Activated naive CD8-positive, alpha-beta T cell treated with anti-CD3 and anti-CD28 coated beads, Interleukin-2, amount 50 U/mL, for 24 hours (primary cell): ENCODE measurements around the gene PPP2R5E.
A peak's percentile ranks its signal among the peaks of the same experiment; 100 is the strongest.

Experiments used
- ATAC-seq: fragments of 150-1000 bp; cut with Tn5 transposase; one replicate; pipeline ENCODE4 v1.10.0; 2021
- DNase-seq: peaks from one replicate; pipeline ENCODE4 v3.0.0; 2021
- H3K27ac Mint-ChIP-seq: one replicate; pipeline ENCODE4 v1.8.0; 2021; ENCODE audit warnings: mild to moderate bottlenecking, mixed read lengths
- H3K27me3 Mint-ChIP-seq: one replicate; pipeline ENCODE4 v1.8.0; 2021; ENCODE audit warnings: mixed read lengths
- H3K36me3 Mint-ChIP-seq: one replicate; pipeline ENCODE4 v1.8.0; 2021; ENCODE audit warnings: low read depth, mixed read lengths
- H3K4me1 Mint-ChIP-seq: one replicate; pipeline ENCODE4 v1.8.0; 2021; ENCODE audit warnings: mixed read lengths
- H3K4me3 Mint-ChIP-seq: one replicate; pipeline ENCODE4 v1.8.0; 2021; ENCODE audit warnings: mild to moderate bottlenecking, moderate library complexity, mixed read lengths
- H3K9me3 Mint-ChIP-seq: one replicate; pipeline ENCODE4 v1.8.0; 2021; ENCODE audit warnings: mixed read lengths

Gene PPP2R5E

DNA sequence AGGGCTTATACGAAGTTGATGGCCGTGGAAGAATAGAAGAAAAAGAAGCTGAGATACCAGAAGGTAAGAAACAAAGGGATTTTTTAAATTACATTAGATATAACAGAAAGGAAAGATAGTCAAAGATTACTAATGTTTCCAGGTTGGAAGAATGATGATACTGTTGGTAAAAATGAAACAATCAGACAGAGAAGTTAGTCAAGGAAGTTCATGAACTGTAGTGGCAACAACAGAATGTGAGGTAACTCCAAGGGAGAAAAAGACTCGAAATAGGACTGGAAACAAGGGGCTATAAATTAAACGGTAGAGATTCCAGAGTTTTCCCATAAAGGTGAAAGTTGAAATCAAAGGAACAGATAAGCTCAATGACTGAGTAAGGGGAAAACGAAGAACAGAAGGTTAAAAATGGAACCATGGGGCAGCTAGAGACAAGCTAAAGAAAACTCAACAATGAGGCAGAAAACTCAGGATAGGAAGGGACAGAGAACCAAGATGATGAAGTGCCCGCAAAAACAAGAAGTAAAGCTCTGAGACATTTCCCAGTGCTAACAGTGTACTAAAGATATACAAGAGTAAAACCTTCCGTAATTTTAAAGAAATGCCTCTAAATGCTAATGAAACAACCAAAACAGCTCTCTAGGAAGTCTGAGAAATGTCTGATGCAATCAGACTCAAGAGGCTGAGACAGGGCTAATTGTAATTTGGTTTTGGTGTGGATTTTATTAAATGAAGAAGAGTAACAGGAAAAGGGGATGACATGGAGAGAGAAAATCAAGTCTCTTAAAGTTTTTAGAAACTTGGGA, 70.0 kb downstream of the PPP2R5E start:
- H3K27me3 Mint-ChIP-seq: no peaks in the 10 kb centered on the region
- H3K4me1 Mint-ChIP-seq: peaks cover 40% of the 10 kb centered on the region
- H3K27ac Mint-ChIP-seq: no peak overlapping the region
- H3K4me3 Mint-ChIP-seq: no peak overlapping the region
- no peaks in the 10 kb centered on the region for H3K36me3 Mint-ChIP-seq
- no peaks in the 10 kb centered on the region for H3K9me3 Mint-ChIP-seq
- DNase-seq: no peak
- no peak for ATAC-seq

DNA sequence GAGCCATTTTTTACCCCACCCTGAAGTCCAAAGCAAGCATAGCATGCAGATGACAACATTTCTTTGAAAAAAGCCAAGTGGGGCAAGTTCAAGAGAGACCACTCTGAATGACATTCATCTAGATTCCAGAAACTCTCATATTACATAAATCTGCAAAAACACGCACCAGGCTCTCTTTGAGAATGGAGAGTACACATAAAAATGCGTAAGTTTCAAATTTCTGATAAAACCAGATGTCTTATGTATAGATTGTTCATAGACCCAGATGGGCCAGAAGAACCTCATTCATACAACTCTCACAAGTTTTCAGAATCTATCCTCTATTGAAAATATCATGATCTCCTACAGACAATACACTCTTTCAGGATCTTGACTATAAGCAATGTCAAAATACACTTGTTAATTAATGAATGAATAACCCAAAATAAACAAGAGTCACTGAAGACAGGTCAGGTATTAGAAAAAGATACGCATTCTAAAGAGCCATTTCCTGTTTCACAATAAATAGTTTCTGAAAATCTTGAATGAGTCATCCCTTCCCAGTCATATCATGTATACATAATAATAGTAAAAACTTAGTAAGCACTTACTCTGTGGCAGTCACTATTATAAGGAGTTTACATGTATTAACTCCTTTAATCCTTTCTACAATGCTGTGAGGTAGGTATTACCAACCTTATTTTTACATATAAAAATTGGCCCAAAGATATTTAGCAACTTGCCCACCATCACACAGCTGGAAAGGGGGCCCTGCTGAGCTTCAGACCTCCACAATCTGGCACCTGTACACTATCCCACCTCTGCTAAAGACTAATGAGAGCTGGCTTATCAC, 72.0 kb downstream of the PPP2R5E start:
- DNase-seq: no peak
- peak overlapping the region; percentile 65 for H3K27ac Mint-ChIP-seq

DNA sequence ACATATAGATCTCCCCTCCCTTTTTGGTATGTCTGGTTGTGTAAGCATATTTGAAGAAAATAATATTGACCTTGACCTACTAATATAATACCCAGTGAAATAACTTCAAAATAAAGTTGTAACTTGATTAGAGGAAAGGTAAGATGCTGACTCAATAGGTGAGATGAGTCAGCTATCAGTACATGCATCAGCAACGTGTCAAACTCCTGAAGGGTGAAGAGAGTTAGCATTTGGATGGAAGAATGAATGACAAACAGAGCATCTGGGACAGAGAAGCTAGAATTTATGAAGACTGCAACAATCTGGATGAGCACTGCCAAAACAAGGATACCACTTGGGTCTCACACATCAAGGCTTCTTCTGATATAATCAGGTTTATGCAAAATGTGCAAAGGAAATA, 74.9 kb downstream of the PPP2R5E start:
- ATAC-seq (peak; percentile 60), DNase-seq (no peak)
- no peaks in the 10 kb centered on the region for H3K27me3 Mint-ChIP-seq
- no peaks in the 10 kb centered on the region for H3K9me3 Mint-ChIP-seq
- H3K27ac Mint-ChIP-seq: no peak overlapping the region
- H3K36me3 Mint-ChIP-seq: peaks cover 4% of the 10 kb centered on the region
- H3K4me1 Mint-ChIP-seq: peaks cover 26% of the 10 kb centered on the region
- H3K4me3 Mint-ChIP-seq: no peak overlapping the region

More for the DNA sequence above, 72.0 kb downstream of the PPP2R5E start:
- no peak overlapping the region for H3K4me3 Mint-ChIP-seq
- peak; percentile 84 for ATAC-seq
- H3K4me1 Mint-ChIP-seq: peaks cover 32% of the 10 kb centered on the region
- no peaks in the 10 kb centered on the region for H3K27me3 Mint-ChIP-seq
- no peaks in the 10 kb centered on the region for H3K9me3 Mint-ChIP-seq
- no peaks in the 10 kb centered on the region for H3K36me3 Mint-ChIP-seq

DNA sequence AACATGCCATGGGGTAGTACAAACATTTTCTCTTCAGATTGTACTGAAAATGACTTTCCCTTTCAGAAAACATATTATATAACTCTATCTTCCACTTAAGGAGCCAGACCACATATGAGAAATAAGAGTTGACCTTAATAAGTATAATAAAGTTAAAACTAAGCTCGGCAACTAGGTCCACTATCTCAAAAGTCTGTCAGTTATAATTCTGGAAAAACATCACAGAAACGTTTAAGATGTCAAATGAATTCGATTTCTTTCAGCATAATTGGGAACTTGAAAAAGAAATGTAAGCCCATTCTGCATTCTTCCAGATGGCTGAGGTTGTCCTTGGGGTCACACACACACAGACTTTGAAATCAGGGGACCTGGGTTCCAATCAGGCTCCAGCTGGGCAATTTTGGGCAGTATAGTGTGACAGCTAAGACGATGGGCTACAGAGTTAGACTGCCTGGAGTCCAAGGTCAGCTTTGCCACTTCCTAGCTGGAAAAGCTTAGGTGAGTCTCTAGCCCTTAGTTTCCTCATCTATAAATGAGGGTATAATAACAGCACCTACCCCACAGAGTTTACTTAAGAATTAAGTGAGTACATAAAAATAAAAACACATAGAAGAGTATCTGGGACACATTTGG, 75.6 kb downstream of the PPP2R5E start:
- Mint-ChIP-seq H3K27ac (no peak overlapping the region), H3K36me3 (peaks cover 4% of the 10 kb centered on the region), H3K4me1 (peaks cover 26% of the 10 kb centered on the region), H3K4me3 (no peak overlapping the region), H3K27me3 (no peaks in the 10 kb centered on the region), H3K9me3 (no peaks in the 10 kb centered on the region)
- no peak for DNase-seq
- no peak for ATAC-seq

DNA sequence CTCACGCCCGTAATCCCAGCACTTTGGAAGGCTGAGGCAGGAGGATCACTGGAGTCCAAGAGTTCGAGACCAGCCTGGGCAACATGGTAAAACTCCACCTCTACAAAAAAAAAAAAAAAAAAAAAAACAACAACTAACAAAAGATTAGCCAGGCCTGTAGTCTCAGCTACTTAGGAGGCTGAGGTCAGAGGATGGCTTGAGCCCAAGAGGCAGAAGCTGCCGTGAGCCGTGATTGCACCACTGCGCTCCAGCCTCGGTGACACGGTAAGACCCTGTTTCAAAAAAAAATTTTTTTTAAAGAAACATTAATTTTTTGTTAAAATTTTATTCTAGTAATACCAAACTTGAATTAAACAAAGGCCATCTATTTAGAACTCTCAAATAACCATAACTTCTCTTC, 77.8 kb downstream of the PPP2R5E start:
- ATAC-seq (no peak), DNase-seq (no peak)
- Mint-ChIP-seq H3K4me1 (peaks cover 28% of the 10 kb centered on the region), H3K27ac (no peak overlapping the region), H3K27me3 (no peaks in the 10 kb centered on the region), H3K36me3 (peaks cover 8% of the 10 kb centered on the region), H3K9me3 (no peaks in the 10 kb centered on the region), H3K4me3 (no peak overlapping the region)

DNA sequence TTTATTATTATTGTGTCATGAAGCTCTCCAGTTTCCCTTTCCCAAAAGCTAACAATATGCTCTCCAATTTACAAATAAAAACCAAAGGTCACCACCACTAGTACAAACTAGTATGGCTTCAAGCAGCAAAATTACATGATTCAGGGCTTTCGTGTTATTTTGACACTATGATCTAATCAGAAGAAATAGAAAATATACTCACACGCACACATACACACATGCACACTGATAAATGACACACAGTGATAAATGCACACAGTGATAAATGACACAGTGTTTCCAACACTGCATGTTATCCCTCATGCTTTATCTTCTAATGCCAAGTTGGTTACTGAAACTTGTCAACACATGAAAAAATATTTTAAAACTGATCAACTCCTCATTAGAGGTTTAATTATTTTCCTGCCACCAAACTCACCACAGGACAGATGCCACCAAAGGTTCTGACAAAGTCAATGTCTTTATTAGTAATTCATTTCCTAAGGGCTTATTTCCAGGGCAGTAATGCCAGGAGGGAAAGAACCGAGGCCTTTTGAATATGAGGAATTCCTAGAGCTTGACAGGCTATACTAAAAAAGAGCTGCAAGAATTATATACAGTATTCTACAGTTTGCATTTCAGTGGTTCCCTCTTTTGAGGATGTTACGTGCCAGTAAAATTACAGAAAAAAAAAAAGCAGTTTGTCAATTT, 82.4 kb downstream of the PPP2R5E start:
- Mint-ChIP-seq H3K4me1 (peaks cover 4% of the 10 kb centered on the region), H3K36me3 (peaks cover 12% of the 10 kb centered on the region), H3K27me3 (no peaks in the 10 kb centered on the region), H3K9me3 (no peaks in the 10 kb centered on the region), H3K4me3 (no peak overlapping the region), H3K27ac (no peak overlapping the region)
- no peak for ATAC-seq
- DNase-seq: no peak

DNA sequence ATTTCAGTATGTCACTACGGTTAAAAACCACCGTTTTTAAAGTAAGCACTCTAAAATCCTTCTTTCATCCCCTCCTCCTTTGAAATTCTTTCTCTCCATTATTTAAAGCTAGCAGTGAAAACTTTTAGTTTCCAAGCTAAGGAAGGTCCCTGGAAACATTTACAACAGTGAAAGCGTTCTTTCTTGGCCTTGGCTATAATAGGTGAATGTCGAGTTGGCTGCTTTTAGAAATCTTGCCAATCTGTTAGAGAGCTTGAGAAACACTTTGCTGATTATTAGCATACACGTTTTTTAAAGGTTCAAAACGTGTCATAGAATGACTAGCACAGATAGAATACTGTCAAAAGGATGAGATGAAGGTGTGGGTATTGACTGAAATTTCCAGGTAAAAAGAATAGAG, 83.4 kb downstream of the PPP2R5E start:
- Mint-ChIP-seq H3K36me3 (peaks cover 12% of the 10 kb centered on the region), H3K9me3 (no peaks in the 10 kb centered on the region), H3K27ac (no peak overlapping the region), H3K4me3 (no peak overlapping the region), H3K27me3 (no peaks in the 10 kb centered on the region), H3K4me1 (peaks cover 9% of the 10 kb centered on the region)
- no peak for DNase-seq
- no peak for ATAC-seq

DNA sequence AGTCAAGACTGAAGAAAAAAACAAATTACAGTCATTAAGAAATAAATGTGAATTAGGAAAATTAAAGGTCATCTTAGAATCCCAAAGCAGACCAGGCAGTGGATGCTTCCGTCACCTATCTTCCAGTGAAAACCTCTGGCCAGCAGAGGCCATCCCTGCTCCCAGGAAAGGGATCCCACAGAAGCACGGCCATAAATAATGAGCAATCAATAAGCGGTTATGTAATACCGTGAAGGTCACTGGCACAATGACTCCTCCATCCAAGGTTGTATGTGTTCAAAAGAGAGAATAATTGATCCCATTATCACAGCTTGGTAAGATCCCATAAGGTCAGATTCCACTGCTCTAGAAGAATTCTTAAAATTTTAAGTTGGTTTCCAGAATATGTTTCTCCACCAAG, 85.7 kb downstream of the PPP2R5E start:
- H3K4me3 Mint-ChIP-seq: no peak overlapping the region
- DNase-seq (no peak), ATAC-seq (no peak)
- H3K9me3 Mint-ChIP-seq: no peaks in the 10 kb centered on the region
- H3K36me3 Mint-ChIP-seq: peaks cover 12% of the 10 kb centered on the region
- peaks cover 9% of the 10 kb centered on the region for H3K4me1 Mint-ChIP-seq
- no peak overlapping the region for H3K27ac Mint-ChIP-seq
- no peaks in the 10 kb centered on the region for H3K27me3 Mint-ChIP-seq

DNA sequence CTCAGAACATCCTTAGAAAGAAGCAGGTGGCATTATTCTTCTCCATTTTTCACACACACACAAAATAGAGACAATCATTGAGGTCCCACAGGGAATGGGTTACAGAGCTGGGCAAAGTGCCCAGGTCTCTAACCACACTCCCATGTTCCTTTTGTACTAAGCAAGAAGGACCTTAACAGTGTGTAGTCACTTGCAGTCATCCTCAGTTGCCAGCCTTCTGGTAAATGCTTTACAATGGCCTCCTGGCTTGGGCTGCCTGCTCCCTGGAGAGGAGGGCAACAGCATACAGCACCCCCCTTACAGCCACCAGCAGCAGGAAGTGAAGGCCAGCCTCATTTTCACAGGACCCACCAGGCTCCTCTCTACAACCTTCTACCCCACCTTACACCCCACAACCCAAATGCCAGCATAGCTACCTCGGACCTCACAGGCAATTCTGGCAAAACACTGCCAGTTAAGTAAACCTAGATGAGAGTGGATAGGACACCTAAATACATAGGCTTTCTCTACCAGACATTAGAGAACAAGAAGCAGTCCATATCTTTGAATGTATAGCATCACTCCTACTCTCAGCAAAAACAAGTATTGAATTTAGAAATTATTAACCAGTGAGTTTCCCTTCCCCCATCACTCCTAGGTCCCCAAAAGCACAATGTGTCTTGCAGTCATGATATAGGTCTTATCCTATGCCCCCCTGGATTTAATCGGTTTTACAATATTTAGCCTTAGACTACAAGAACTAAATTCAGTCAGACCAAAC, 88.1 kb downstream of the PPP2R5E start:
- no peak for ATAC-seq
- H3K27ac Mint-ChIP-seq: no peak overlapping the region
- no peaks in the 10 kb centered on the region for H3K27me3 Mint-ChIP-seq
- H3K36me3 Mint-ChIP-seq: peaks cover 22% of the 10 kb centered on the region
- no peak for DNase-seq
- no peaks in the 10 kb centered on the region for H3K9me3 Mint-ChIP-seq
- peaks cover 7% of the 10 kb centered on the region for H3K4me1 Mint-ChIP-seq
- no peak overlapping the region for H3K4me3 Mint-ChIP-seq

DNA sequence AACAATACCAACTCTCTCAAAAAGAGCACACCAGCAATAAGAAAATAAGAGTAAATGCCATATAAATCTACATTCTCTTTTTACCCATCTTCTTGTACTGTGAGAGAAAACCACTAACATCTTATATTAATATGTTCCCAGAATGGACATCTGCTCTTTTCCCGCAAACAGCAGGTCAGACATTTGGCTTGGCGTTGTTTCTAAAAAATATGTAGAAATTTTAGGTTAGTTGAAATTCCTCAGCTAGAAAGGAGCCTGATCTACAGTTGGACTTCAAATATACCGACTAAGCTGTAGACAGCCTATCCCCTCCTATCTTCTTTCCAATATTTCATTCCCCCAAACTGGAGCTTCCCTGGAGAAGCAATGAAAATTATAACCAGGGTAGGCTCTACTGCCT, 88.7 kb downstream of the PPP2R5E start:
- H3K27ac Mint-ChIP-seq: no peak overlapping the region
- no peaks in the 10 kb centered on the region for H3K9me3 Mint-ChIP-seq
- DNase-seq (no peak), ATAC-seq (no peak)
- H3K27me3 Mint-ChIP-seq: no peaks in the 10 kb centered on the region
- peaks cover 24% of the 10 kb centered on the region for H3K36me3 Mint-ChIP-seq
- H3K4me3 Mint-ChIP-seq: no peak overlapping the region
- H3K4me1 Mint-ChIP-seq: peaks cover 5% of the 10 kb centered on the region

DNA sequence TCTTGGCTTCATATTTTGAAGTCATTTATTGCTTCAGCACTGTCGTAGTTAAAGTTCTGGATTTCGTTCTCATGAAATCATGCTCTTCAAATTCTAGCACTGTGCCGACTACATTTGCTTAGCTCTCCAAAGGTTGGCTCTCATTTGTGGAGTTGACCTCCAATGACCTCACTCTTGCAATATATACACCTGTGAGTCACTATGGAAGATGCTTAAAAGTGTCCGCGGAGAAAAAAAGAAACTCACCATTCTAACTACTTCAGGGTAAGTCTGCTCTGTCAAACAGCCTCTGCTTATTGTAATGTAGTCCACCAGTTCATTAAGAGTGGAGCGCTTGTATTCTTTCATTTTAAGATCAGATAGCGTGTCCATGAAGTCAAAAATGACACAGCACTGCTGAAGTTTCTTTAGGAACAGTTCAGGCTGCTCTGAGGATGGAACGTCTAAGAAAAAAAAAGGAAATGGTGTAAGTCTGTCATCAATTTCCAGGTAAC, 89.7 kb downstream of the PPP2R5E start:
- H3K4me3 Mint-ChIP-seq: no peak overlapping the region
- no peaks in the 10 kb centered on the region for H3K9me3 Mint-ChIP-seq
- H3K27ac Mint-ChIP-seq: no peak overlapping the region
- H3K36me3 Mint-ChIP-seq: peaks cover 27% of the 10 kb centered on the region
- ATAC-seq (no peak), DNase-seq (no peak)
- H3K27me3 Mint-ChIP-seq: no peaks in the 10 kb centered on the region
- H3K4me1 Mint-ChIP-seq: peaks cover 5% of the 10 kb centered on the region

DNA sequence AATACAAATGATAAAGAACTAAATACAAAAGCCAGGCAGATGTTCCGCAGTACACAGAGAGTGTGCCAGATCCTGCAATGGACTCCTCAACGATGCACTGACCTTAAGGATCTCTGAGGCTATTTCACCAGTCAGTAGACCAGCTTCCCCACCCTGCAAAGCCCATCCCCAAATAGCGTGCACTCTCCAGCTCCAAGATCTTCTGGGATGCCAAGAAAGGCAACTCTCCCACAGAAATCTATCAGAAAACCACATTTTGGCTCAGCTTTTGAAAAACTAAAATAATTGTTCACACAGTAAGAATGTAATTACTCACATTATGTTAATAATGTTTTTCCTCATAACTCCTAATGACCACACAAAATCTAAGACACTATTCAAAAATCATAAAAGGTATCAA, 90.4 kb downstream of the PPP2R5E start:
- Mint-ChIP-seq H3K27me3 (no peaks in the 10 kb centered on the region), H3K4me3 (no peak overlapping the region), H3K27ac (no peak overlapping the region), H3K4me1 (peaks cover 5% of the 10 kb centered on the region), H3K9me3 (no peaks in the 10 kb centered on the region), H3K36me3 (peaks cover 25% of the 10 kb centered on the region)
- no peak for DNase-seq
- ATAC-seq: no peak

DNA sequence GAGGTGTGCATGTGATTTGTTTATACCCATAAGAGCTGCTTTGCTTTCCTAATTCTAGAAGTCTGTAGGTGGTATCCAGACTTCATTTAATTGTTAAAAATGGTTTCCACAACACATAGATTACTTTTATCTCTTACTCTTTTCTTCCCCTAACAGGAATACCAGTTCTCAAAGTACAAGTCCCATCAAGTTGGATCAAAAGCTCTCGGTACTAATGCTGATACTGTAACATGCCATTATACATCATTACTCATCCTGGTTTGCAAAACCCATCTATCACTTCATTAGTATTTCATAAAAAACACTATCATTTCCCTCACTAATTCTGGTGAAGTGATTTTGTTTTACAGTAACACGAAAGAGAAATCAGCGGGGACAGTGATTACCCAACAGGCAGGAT, 94.3 kb downstream of the PPP2R5E start:
- Mint-ChIP-seq H3K27me3 (no peaks in the 10 kb centered on the region), H3K27ac (no peak overlapping the region), H3K9me3 (no peaks in the 10 kb centered on the region), H3K36me3 (peaks cover 33% of the 10 kb centered on the region), H3K4me3 (no peak overlapping the region), H3K4me1 (peaks cover 6% of the 10 kb centered on the region)
- no peak for DNase-seq
- no peak for ATAC-seq

DNA sequence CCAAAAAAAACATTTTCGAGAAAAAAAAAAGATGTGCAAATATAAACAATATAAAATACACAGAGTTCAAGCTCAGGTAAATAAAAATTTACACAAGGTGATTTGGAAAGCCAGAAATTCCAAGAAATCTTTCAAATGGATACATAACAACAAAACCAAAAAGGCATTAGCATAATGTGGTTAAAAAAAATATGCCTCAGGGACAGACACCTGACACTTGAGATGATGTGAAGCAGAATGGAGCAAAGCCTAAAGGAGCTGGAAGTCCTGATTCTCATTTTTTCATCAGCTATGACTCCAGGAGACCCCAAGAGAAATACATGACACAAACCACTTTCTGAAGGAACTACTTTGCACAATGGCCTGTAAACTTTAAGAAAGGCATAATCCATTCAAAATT, 98.6 kb downstream of the PPP2R5E start:
- no peaks in the 10 kb centered on the region for H3K27me3 Mint-ChIP-seq
- H3K9me3 Mint-ChIP-seq: no peaks in the 10 kb centered on the region
- H3K4me3 Mint-ChIP-seq: no peak overlapping the region
- no peak for DNase-seq
- H3K4me1 Mint-ChIP-seq: peaks cover 21% of the 10 kb centered on the region
- no peak overlapping the region for H3K27ac Mint-ChIP-seq
- H3K36me3 Mint-ChIP-seq: peaks cover 24% of the 10 kb centered on the region
- no peak for ATAC-seq
